ENCODE results near the gene GRIK4. TPM values are rescaled to one million over a fixed set of nuclear protein-coding genes. Genes with fewer than 3 reads are reported as not detected.

Gene GRIK4
- total RNA-seq, 2 experiments from 2014 or later = not detected

GRCh38 chr11:120735035-120735434 lies 223.5 kb downstream of the GRIK4 start:
- H3K27me3 Mint-ChIP-seq = peaks cover 30% of the 10 kb centered on the region
- DNase-seq = no peak
- H3K4me1 Mint-ChIP-seq (ENCODE audit: low read depth) = no peaks in the 10 kb centered on the region
- POLR2A ChIA-PET = no interaction called here
- ATAC-seq (ENCODE audit: poor library complexity) = no peak
- no peaks in the 10 kb centered on the region for H3K9me3 Mint-ChIP-seq
- H3K27ac Mint-ChIP-seq = no peak overlapping the region
- H3K4me3 Mint-ChIP-seq = no peak overlapping the region
- Histone ChIP-seq H3K9me3 (ENCODE audit: control insufficient read depth in 1 of 2, insufficient read depth in 1 of 2, low read length in 2 of 2) (no peaks in the 10 kb centered on the region), H3K36me3 (ENCODE audit: insufficient read depth, low read length) (no peaks in the 10 kb centered on the region), H3K4me1 (ENCODE audit: insufficient read depth, low read length) (no peaks in the 10 kb centered on the region), H3K4me3 (ENCODE audit: low read length) (no peak overlapping the region), H3K27me3 (ENCODE audit: control insufficient read depth in 1 of 2, insufficient read depth in 2 of 2, low read length in 2 of 2) (no peaks in the 10 kb centered on the region), H3K27ac (ENCODE audit: low read depth in 1 of 2, low read length in 2 of 2) (no peak overlapping the region)
- TF ChIP-seq, protein P1, sequence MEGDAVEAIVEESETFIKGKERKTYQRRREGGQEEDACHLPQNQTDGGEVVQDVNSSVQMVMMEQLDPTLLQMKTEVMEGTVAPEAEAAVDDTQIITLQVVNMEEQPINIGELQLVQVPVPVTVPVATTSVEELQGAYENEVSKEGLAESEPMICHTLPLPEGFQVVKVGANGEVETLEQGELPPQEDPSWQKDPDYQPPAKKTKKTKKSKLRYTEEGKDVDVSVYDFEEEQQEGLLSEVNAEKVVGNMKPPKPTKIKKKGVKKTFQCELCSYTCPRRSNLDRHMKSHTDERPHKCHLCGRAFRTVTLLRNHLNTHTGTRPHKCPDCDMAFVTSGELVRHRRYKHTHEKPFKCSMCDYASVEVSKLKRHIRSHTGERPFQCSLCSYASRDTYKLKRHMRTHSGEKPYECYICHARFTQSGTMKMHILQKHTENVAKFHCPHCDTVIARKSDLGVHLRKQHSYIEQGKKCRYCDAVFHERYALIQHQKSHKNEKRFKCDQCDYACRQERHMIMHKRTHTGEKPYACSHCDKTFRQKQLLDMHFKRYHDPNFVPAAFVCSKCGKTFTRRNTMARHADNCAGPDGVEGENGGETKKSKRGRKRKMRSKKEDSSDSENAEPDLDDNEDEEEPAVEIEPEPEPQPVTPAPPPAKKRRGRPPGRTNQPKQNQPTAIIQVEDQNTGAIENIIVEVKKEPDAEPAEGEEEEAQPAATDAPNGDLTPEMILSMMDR (IDR thresholded peaks at IDR 0.05) = no peak
- CTCF ChIA-PET = no interaction called here
- intact Hi-C loops (cut with DNase I, micrococcal nuclease) = no loop called here
- H3K36me3 Mint-ChIP-seq (ENCODE audit: low read depth) = no peaks in the 10 kb centered on the region

- intact Hi-C loops (cut with DNase I, micrococcal nuclease) = no loop called here
- peaks cover 0 to 4% of the 10 kb centered on the region in 2 experiments for H3K27me3 ChIP-seq (ENCODE audit: control insufficient read depth in 1 of 2, insufficient read depth in 2 of 2, low read length in 2 of 2)
- H3K4me1 ChIP-seq (ENCODE audit: insufficient read depth, low read length) = no peaks in the 10 kb centered on the region
- no peak for DNase-seq
- no peaks in the 10 kb centered on the region for H3K9me3 ChIP-seq (ENCODE audit: control insufficient read depth in 1 of 2, insufficient read depth in 1 of 2, low read length in 2 of 2)
- Mint-ChIP-seq H3K4me3 (no peak overlapping the region), H3K27me3 (peaks cover 22% of the 10 kb centered on the region), H3K4me1 (ENCODE audit: low read depth) (no peaks in the 10 kb centered on the region), H3K9me3 (no peaks in the 10 kb centered on the region), H3K36me3 (ENCODE audit: low read depth) (no peaks in the 10 kb centered on the region), H3K27ac (no peak overlapping the region)
- ChIA-PET POLR2A (no interaction called here), CTCF (no interaction called here)
- no peak overlapping the region for H3K4me3 ChIP-seq (ENCODE audit: low read length)
- H3K27ac ChIP-seq (ENCODE audit: low read depth in 1 of 2, low read length in 2 of 2) = no peak overlapping the region
- no peaks in the 10 kb centered on the region for H3K36me3 ChIP-seq (ENCODE audit: insufficient read depth, low read length)
- TF ChIP-seq, protein P1 (IDR thresholded peaks at IDR 0.05) = no peak
- no peak for ATAC-seq (ENCODE audit: poor library complexity)
These were observed 227.0 kb downstream of the GRIK4 start for GRCh38 chr11:120738516-120739046.

DNA sequence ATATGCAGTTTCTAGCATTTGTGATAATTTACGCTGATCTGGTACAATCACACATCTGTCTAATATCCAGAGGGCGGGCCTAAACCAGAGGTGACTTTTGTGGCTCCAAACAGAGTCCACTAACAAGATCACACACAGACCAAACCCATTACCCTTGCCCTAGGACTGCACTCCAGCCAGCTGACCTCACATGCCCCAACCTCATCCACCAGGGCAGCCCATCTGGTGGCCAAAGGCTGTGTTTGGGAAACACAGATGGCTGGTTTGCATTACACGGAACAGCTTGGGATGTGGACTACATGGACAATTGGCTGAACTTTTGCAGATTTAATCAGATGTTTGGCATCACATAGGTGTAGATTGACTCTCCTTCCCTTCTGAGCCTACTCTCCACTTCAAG lies 228.2 kb downstream of the GRIK4 start:
- no peak overlapping the region for H3K27ac ChIP-seq (ENCODE audit: low read depth in 1 of 2, low read length in 2 of 2)
- no peak for ATAC-seq (ENCODE audit: poor library complexity)
- peaks cover 0 to 8% of the 10 kb centered on the region in 2 experiments for H3K27me3 ChIP-seq (ENCODE audit: control insufficient read depth in 1 of 2, insufficient read depth in 2 of 2, low read length in 2 of 2)
- H3K9me3 ChIP-seq (ENCODE audit: control insufficient read depth in 1 of 2, insufficient read depth in 1 of 2, low read length in 2 of 2) = no peaks in the 10 kb centered on the region
- no peaks in the 10 kb centered on the region for H3K4me1 ChIP-seq (ENCODE audit: insufficient read depth, low read length)
- POLR2A ChIA-PET = no interaction called here
- intact Hi-C loops (cut with DNase I, micrococcal nuclease) = no loop called here
- DNase-seq = no peak
- peaks cover 17% of the 10 kb centered on the region for H3K27me3 Mint-ChIP-seq
- H3K36me3 Mint-ChIP-seq (ENCODE audit: low read depth) = no peaks in the 10 kb centered on the region
- no peak overlapping the region for H3K4me3 ChIP-seq (ENCODE audit: low read length)
- CTCF ChIA-PET = no interaction called here
- H3K27ac Mint-ChIP-seq = no peak overlapping the region
- TF ChIP-seq, protein P1 (IDR thresholded peaks at IDR 0.05) = no peak
- H3K4me1 Mint-ChIP-seq (ENCODE audit: low read depth) = no peaks in the 10 kb centered on the region
- no peak overlapping the region for H3K4me3 Mint-ChIP-seq
- no peaks in the 10 kb centered on the region for H3K9me3 Mint-ChIP-seq
- no peaks in the 10 kb centered on the region for H3K36me3 ChIP-seq (ENCODE audit: insufficient read depth, low read length)

Measured in CD4-positive, alpha-beta T cell (primary cell).